Upper lobe of left lung (tissue), 6 donors: Measurements from ENCODE around the gene ALOX12. TPM values are rescaled to one million over a fixed set of nuclear protein-coding genes. Genes with fewer than 3 reads are reported as not detected.
"Not testable (repeated sequence)": the region's sequence is repeated elsewhere in the genome, so short reads cannot be mapped to it uniquely, and the experiment has no call there.

Source experiments
- ATAC-seq, 2 donors: fragments of 200-7000 bp; cut with Tn5 transposase; one replicate each; pipeline ENCODE4 v1.9.1; 2022; ENCODE audit warnings: mild to moderate bottlenecking in 2 of 2, moderate library complexity in 2 of 2; ENCODE audit not compliant: low FRiP score in 2 of 2
- DNase-seq, 2 donors: peaks; one replicate each; pipeline ENCODE4 v3.0.0-alpha.2; 2019 to 2020
- H3K27ac ChIP-seq, 4 donors: fragments of 200-600 bp; sonication (generic); one replicate each; pipeline ENCODE4 v1.5.1; 2016 to 2019
- H3K27me3 ChIP-seq, 4 donors: fragments of 200-600 bp; sonication (generic); one replicate each; pipeline ENCODE4 v1.5.1; 2017 to 2019
- H3K36me3 ChIP-seq, 4 donors: fragments of 200-600 bp; sonication (generic); one replicate each; pipeline ENCODE4 v1.5.1; 2016 to 2019
- H3K4me1 ChIP-seq, 4 donors: fragments of 200-600 bp; sonication (generic); one replicate each; pipeline ENCODE4 v1.5.1; 2018 to 2019
- H3K4me3 ChIP-seq, 4 donors: fragments of 200-600 bp; sonication (generic); one replicate each; pipeline ENCODE4 v1.5.1; 2017 to 2019; ENCODE audit warnings: mild to moderate bottlenecking in 2 of 4, moderate library complexity in 1 of 4
- H3K9me3 ChIP-seq, 4 donors: fragments of 200-600 bp; sonication (generic); one replicate each; pipeline ENCODE4 v1.5.1; 2018 to 2019
- EP300 ChIP-seq, 4 donors: sonication (generic); formaldehyde crosslinking; IDR thresholded peaks; one replicate each; pipeline ENCODE4 v1.5.1; 2017; ENCODE audit warnings: antibody characterized with exemption in 4 of 4, control low read depth in 2 of 4
- POLR2A ChIP-seq, 4 donors: fragments of 450-650 bp; IDR thresholded peaks; one replicate each; pipeline ENCODE4 v1.5.1; 2016 to 2017; ENCODE audit warnings: antibody characterized with exemption in 4 of 4, mild to moderate bottlenecking in 2 of 4
- POLR2AphosphoS5 ChIP-seq, 2 donors: sonication (generic); formaldehyde crosslinking; IDR thresholded peaks; one replicate each; pipeline ENCODE4 v1.5.1; 2017; ENCODE audit warnings: antibody characterized with exemption in 2 of 2
- WGBS, 2 donors: methylation state at CpG; one replicate each; pipeline ENCODE4 v1.1.5; 2017 to 2018; 5-methylcytosine and 5-hydroxymethylcytosine counted together
- total RNA-seq, 6 donors: library from RNA; depleted of rRNA in 4 of 6; stranded (reverse); fragments of >200 nt in 4 of 6; gene quantifications; one replicate each; pipeline versions ENCODE4 v1.1.0 to v1.2.1, GENCODE V29; 2016 to 2021
- TF ChIP-seq, protein P1 (sequence below), 6 experiments: fragments of 450-650 bp in 4 of 6; fragments of 200-600 bp in 2 of 6; sonication (generic) in 2 of 6; IDR thresholded peaks; one replicate each; pipeline ENCODE4 v1.5.1; 2016 to 2019; ENCODE audit warnings: antibody characterized with exemption in 6 of 6
- donor health status: DM: no; HTN: no; CAD: no; lungs with moderate emphysema.
- donor health status: DM: no; HTN: yes; CAD: no; lungs with severe emphysema.

ALOX12 gene
- total RNA-seq, 6 donors from 2014 or later: 0.26 to 3.1 (median 0.46) TPM

DNA sequence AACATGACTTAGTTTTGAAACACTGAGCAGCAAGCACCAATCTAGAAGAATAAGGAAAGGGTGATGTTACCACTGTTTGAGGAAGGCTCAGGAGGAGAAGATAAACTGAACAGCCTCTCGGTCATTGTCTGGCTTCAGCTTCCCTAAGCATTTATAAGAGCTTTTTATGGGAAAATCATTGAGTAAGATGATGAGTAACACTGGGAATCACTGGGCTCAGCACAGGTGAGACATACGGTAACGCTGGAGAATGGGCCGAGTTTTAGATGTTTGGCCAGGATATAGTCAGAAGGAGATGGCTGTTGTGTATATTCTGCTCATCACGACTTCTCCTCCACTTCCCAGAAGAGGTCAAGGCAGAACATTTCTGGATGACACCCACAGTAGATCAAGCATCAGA lies 42.2 kb upstream of the ALOX12 start:
- WGBS, 2 donors: 85 to 94% methylated on average over 4 to 5 of the region's 5 CpGs
- Histone ChIP-seq H3K27me3 (no peaks in the 10 kb centered on the region), H3K9me3 (no peaks in the 10 kb centered on the region), H3K36me3 (no peaks in the 10 kb centered on the region), H3K4me3 (no peak overlapping the region), H3K27ac (no peak overlapping the region), H3K4me1 (peaks cover 0 to 4% (median 3%) of the 10 kb centered on the region in 4 donors)
- no peak for DNase-seq
- TF ChIP-seq, protein P1, sequence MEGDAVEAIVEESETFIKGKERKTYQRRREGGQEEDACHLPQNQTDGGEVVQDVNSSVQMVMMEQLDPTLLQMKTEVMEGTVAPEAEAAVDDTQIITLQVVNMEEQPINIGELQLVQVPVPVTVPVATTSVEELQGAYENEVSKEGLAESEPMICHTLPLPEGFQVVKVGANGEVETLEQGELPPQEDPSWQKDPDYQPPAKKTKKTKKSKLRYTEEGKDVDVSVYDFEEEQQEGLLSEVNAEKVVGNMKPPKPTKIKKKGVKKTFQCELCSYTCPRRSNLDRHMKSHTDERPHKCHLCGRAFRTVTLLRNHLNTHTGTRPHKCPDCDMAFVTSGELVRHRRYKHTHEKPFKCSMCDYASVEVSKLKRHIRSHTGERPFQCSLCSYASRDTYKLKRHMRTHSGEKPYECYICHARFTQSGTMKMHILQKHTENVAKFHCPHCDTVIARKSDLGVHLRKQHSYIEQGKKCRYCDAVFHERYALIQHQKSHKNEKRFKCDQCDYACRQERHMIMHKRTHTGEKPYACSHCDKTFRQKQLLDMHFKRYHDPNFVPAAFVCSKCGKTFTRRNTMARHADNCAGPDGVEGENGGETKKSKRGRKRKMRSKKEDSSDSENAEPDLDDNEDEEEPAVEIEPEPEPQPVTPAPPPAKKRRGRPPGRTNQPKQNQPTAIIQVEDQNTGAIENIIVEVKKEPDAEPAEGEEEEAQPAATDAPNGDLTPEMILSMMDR (IDR thresholded peaks at IDR 0.05): no peak
- TF ChIP-seq POLR2A (IDR thresholded peaks at IDR 0.05) (no peak), EP300 (IDR thresholded peaks at IDR 0.05) (no peak), POLR2AphosphoS5 (IDR thresholded peaks at IDR 0.05) (no peak)
- no peak for ATAC-seq

DNA sequence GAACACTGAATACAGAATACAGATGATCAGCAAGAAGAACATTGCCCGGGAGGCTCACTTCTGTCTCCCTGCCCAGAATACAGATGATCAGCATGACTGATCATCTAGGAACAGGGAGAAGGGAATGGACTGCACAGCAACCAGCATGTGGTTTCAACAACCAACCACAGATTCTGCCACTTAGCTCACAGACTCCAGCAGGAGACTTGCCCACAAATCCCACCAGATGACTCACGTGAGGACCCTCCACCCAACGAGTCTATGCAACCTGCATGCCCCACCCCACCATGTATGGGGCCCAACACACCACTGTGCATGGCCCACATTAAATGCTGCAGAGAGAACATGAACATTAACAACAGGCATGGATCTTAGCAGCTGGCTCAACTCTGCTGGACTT lies 36.1 kb upstream of the ALOX12 start:
- WGBS, 2 donors: 74 to 86% methylated on average over 3 of the region's 3 CpGs
- Histone ChIP-seq H3K4me1 (no peaks in the 10 kb centered on the region), H3K27me3 (no peaks in the 10 kb centered on the region), H3K9me3 (no peaks in the 10 kb centered on the region), H3K4me3 (no peak overlapping the region), H3K27ac (no peak overlapping the region), H3K36me3 (no peaks in the 10 kb centered on the region)
- DNase-seq (no peak), ATAC-seq (no peak)
- TF ChIP-seq POLR2AphosphoS5 (IDR thresholded peaks at IDR 0.05) (no peak), POLR2A (IDR thresholded peaks at IDR 0.05) (no peak), EP300 (IDR thresholded peaks at IDR 0.05) (no peak)
- TF ChIP-seq, protein P1 (IDR thresholded peaks at IDR 0.05): no peak

DNA sequence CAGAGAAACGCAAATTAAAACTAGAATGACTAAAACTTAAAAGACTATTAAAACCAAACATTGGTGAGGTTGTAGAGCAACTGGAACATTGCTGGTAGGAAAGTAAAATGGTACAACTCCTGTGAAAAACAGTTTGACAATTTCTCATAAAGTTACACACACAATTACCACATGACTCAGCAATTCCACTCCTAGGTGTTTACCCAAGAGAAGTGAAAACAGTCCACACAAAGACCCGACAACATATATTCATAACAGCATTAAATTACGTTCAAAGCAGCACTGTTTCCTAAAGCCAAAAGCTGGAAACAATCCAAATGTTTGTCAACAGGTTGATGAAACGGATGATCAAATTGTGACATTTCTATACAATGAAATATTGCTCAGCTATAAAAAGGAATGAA lies 26.5 kb upstream of the ALOX12 start:
- H3K4me3 ChIP-seq: no peak overlapping the region
- H3K36me3 ChIP-seq: no peaks in the 10 kb centered on the region
- no peak overlapping the region for H3K27ac ChIP-seq
- TF ChIP-seq EP300 (IDR thresholded peaks at IDR 0.05): no peak
- TF ChIP-seq, protein P1 (IDR thresholded peaks at IDR 0.05): no peak
- TF ChIP-seq POLR2A (IDR thresholded peaks at IDR 0.05): no peak
- TF ChIP-seq POLR2AphosphoS5 (IDR thresholded peaks at IDR 0.05): no peak
- H3K27me3 ChIP-seq: no peaks in the 10 kb centered on the region
- no peak for DNase-seq
- no peaks in the 10 kb centered on the region for H3K4me1 ChIP-seq
- H3K9me3 ChIP-seq: no peaks in the 10 kb centered on the region
- ATAC-seq: no peak
- 57 to 75% methylated on average over 4 of the region's 4 CpGs for WGBS, 2 donors

DNA sequence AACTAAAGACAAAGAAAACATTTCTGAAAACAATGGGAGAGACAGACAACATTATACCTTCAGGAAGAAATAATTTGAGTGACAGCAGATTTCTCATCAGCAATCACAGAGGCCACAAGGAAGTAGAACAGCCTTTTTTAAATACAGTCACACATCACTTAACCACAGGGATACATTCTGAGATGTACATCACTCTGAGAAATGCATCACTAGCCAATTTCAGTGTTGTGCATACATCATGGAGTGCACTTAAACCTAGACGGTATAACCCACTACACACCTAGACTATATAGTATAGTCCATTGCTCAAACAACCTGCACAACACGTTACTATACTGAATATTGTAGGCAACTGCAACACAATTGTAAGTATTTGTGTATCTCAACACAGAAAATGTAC lies 24.9 kb upstream of the ALOX12 start:
- Histone ChIP-seq H3K4me1 (no peaks in the 10 kb centered on the region), H3K36me3 (no peaks in the 10 kb centered on the region), H3K4me3 (no peak overlapping the region), H3K27ac (no peak overlapping the region), H3K9me3 (no peaks in the 10 kb centered on the region), H3K27me3 (no peaks in the 10 kb centered on the region)
- DNase-seq (no peak), ATAC-seq (no peak)
- 68 to 70% methylated on average over 2 of the region's 2 CpGs for WGBS, 2 donors
- TF ChIP-seq POLR2A (IDR thresholded peaks at IDR 0.05): no peak
- TF ChIP-seq, protein P1 (IDR thresholded peaks at IDR 0.05): no peak
- no peak for TF ChIP-seq EP300 (IDR thresholded peaks at IDR 0.05)
- no peak for TF ChIP-seq POLR2AphosphoS5 (IDR thresholded peaks at IDR 0.05)

DNA sequence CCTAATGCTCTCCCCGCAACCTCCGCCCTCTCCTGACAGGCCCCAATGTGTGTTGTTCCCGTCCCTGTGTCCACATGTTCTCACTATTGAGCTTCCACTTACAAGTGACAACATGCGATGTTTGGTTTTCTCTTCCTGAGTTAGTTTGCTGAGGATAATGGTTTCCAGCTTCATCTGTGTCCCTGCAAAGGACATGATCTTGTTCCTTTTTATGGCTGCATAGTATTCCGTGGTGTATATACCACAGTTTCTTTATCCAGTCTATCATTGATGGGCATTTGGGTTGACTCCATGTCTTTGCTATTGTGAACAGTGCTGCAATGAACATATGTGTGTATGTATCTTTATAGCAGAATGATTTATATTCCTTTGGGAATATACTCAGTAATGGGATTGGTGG lies 16.4 kb upstream of the ALOX12 start:
- DNase-seq, H3K9me3 ChIP-seq, ATAC-seq, H3K4me1 ChIP-seq, H3K36me3 ChIP-seq, H3K4me3 ChIP-seq, H3K27me3 ChIP-seq, H3K27ac ChIP-seq: not testable (repeated sequence)
- WGBS, 2 donors: 90 to 95% methylated on average over 5 of the region's 5 CpGs
